ENCODE results near the gene SPSB2. TPM values are rescaled to one million over a fixed set of nuclear protein-coding genes. Genes with fewer than 3 reads are reported as not detected.
"Not testable (repeated sequence)": the region's sequence is repeated elsewhere in the genome, so short reads cannot be mapped to it uniquely, and the experiment has no call there.

Gene SPSB2
- total RNA-seq, 4 donors from 2014 or later: 4.5 to 21.0 (median 8.2) TPM

- WGBS, 2 donors (ENCODE audit: low coverage in 1 of 2): 0% methylated on average over 56 of the region's 86 CpGs; no CpG with 5 or more reads in 1 of the 2 donors
- TF ChIP-seq POLR2AphosphoS5 (IDR thresholded peaks at IDR 0.05) (peak; percentile 99 to 100 (median 100)), EP300 (IDR thresholded peaks at IDR 0.05; ENCODE audit: low read depth) (no peak), CTCF (IDR thresholded peaks at IDR 0.05) (no peak), POLR2A (IDR thresholded peaks at IDR 0.05) (peak; percentile 100)
- H3K27ac ChIP-seq: peak within 1 kb of the TSS; percentile 97 to 99 (median 98)
- H3K9me3 ChIP-seq: no peaks in the 10 kb centered on the region
- peak; percentile 90 for DNase-seq
- H3K27me3 ChIP-seq: no peaks in the 10 kb centered on the region
- H3K36me3 ChIP-seq: peaks cover 0 to 18% (median 5%) of the 10 kb centered on the region in 4 donors
- intact Hi-C loops (cut with DNase I; ENCODE audit: low total_unique reads) (loop anchor here (2.0 kb wide), 1 partner anchor 241 kb away; the partner anchor contains the start of gene C1RL), in situ Hi-C loops (cut with MboI; ENCODE audit: low pct_ligation_motif_present in 1 of 4, low pct_unique_long_range_greater_than_20kb in 1 of 4, low sequenced_read_pairs in 3 of 4) (no loop called here)
- H3K4me3 ChIP-seq: peak within 1 kb of the TSS; percentile 88 to 99 (median 94)
- H3K4me1 ChIP-seq: peaks cover 24 to 47% (median 42%) of the 10 kb centered on the region in 4 donors
These were observed 5.5 kb downstream of the SPSB2 start, which contains the start of gene TPI1 for GRCh38 chr12:6867413-6868210. Gene TPI1, plus strand, starts transcription at chr12:6867531. Its CDS starts 36 bp downstream, at chr12:6867567.

GRCh38 chr12:6866920-6867412 is 6.1 kb downstream of the SPSB2 start:
- WGBS, 2 donors (ENCODE audit: low coverage in 1 of 2): 7% methylated on average over 16 of the region's 33 CpGs; no CpG with 5 or more reads in 1 of the 2 donors
- intact Hi-C loops (cut with DNase I; ENCODE audit: low total_unique reads): loop anchor here (2.0 kb wide), 1 partner anchor 242 kb away; the partner anchor contains the start of gene C1RL

GRCh38 chr12:6866163-6866919 is 6.8 kb downstream of the SPSB2 start:
- no peak for TF ChIP-seq POLR2AphosphoS5 (IDR thresholded peaks at IDR 0.05)
- TF ChIP-seq CTCF (IDR thresholded peaks at IDR 0.05): no peak
- Histone ChIP-seq H3K9me3 (no peaks in the 10 kb centered on the region), H3K27me3 (no peaks in the 10 kb centered on the region), H3K4me1 (peaks cover 16 to 37% (median 31%) of the 10 kb centered on the region in 4 donors), H3K27ac (peak overlapping the region; percentile 97 to 99 (median 98)), H3K4me3 (peak overlapping the region in 2 of 4 donors; percentile 93 to 99), H3K36me3 (peaks cover 0 to 30% (median 9%) of the 10 kb centered on the region in 4 donors)
- intact Hi-C loops (cut with DNase I; ENCODE audit: low total_unique reads) (loop anchor here (2.0 kb wide), 1 partner anchor 242 kb away; the partner anchor contains the start of gene C1RL), in situ Hi-C loops (cut with MboI; ENCODE audit: low pct_ligation_motif_present in 1 of 4, low pct_unique_long_range_greater_than_20kb in 1 of 4, low sequenced_read_pairs in 3 of 4) (no loop called here)
- 76 to 82% methylated on average over 4 to 19 of the region's 19 CpGs for WGBS, 2 donors (ENCODE audit: low coverage in 1 of 2)
- no peak for DNase-seq

More at GRCh38 chr12:6866920-6867412, 6.1 kb downstream of the SPSB2 start:
- in situ Hi-C loops (cut with MboI; ENCODE audit: low pct_ligation_motif_present in 1 of 4, low pct_unique_long_range_greater_than_20kb in 1 of 4, low sequenced_read_pairs in 3 of 4): no loop called here
- no peaks in the 10 kb centered on the region for H3K9me3 ChIP-seq
- DNase-seq: no peak
- peaks cover 0 to 23% (median 6%) of the 10 kb centered on the region in 4 donors for H3K36me3 ChIP-seq
- peaks cover 22 to 44% (median 37%) of the 10 kb centered on the region in 4 donors for H3K4me1 ChIP-seq
- no peaks in the 10 kb centered on the region for H3K27me3 ChIP-seq
- peak overlapping the region; percentile 8 to 99 (median 90) for H3K4me3 ChIP-seq
- TF ChIP-seq POLR2A (IDR thresholded peaks at IDR 0.05): no peak
- TF ChIP-seq POLR2AphosphoS5 (IDR thresholded peaks at IDR 0.05): no peak
- no peak for TF ChIP-seq CTCF (IDR thresholded peaks at IDR 0.05)
- no peak for TF ChIP-seq EP300 (IDR thresholded peaks at IDR 0.05; ENCODE audit: low read depth)
- peak overlapping the region; percentile 97 to 99 (median 98) for H3K27ac ChIP-seq

GRCh38 chr12:6865307-6865706 is 7.8 kb downstream of the SPSB2 start:
- in situ Hi-C loops (cut with MboI; ENCODE audit: low pct_ligation_motif_present in 1 of 4, low pct_unique_long_range_greater_than_20kb in 1 of 4, low sequenced_read_pairs in 3 of 4); intact Hi-C loops (cut with DNase I; ENCODE audit: low total_unique reads); DNase-seq; H3K4me3 ChIP-seq; H3K9me3 ChIP-seq; H3K27me3 ChIP-seq; H3K27ac ChIP-seq: not testable (repeated sequence)
- Histone ChIP-seq H3K4me1 (peaks cover 11 to 27% (median 24%) of the 10 kb centered on the region in 4 donors), H3K36me3 (peaks cover 0 to 31% (median 12%) of the 10 kb centered on the region in 4 donors)
- 92% methylated on average over 5 of the region's 5 CpGs; no CpG with 5 or more reads in 1 of the 2 donors for WGBS, 2 donors (ENCODE audit: low coverage in 1 of 2)
